Natural killer cell (primary cell): ENCODE results near the gene SALL2. TPM values are rescaled to one million over a fixed set of nuclear protein-coding genes. Genes with fewer than 3 reads are reported as not detected.

Experiments
- ATAC-seq, 3 donors: fragments of 150-1000 bp in 2 of 3; fragments of 200-7000 bp in 1 of 3; cut with Tn5 transposase; 1 replicate in 1 of 3; 2 replicates in 2 of 3; pipeline ENCODE4 v1.10.0; 2021; ENCODE audit warnings: mild to moderate bottlenecking in 2 of 3, moderate library complexity in 2 of 3
- DNase-seq, 2 donors: peaks; one replicate each; pipeline versions ENCODE4 v3.0.0 to v3.0.0-alpha.2; 2013 to 2021; ENCODE audit warnings: mixed read lengths in 1 of 2
- H3K27ac ChIP-seq: one replicate; pipeline ENCODE4 v1.5.1; 2013; ENCODE audit warnings: mild to moderate bottlenecking, low read length
- H3K27me3 ChIP-seq: one replicate; pipeline ENCODE4 v1.6.1; 2013; ENCODE audit warnings: low read length; ENCODE audit not compliant: control insufficient read depth, insufficient read depth
- H3K36me3 ChIP-seq: one replicate; pipeline ENCODE4 v1.6.1; 2013; ENCODE audit warnings: low read length; ENCODE audit not compliant: control insufficient read depth, insufficient read depth
- H3K4me1 ChIP-seq: one replicate; pipeline ENCODE4 v1.6.1; 2013; ENCODE audit warnings: low read length; ENCODE audit not compliant: control insufficient read depth, insufficient read depth
- H3K4me3 ChIP-seq: one replicate; pipeline ENCODE4 v1.5.1; 2013; ENCODE audit warnings: low read length
- H3K9me3 ChIP-seq: one replicate; pipeline ENCODE4 v1.6.1; 2013; ENCODE audit warnings: low read length; ENCODE audit not compliant: control insufficient read depth, insufficient read depth
- H3K27ac Mint-ChIP-seq, 2 donors: one replicate each; pipeline ENCODE4 v1.8.0; 2022; ENCODE audit warnings: mild to moderate bottlenecking in 2 of 2, mixed read lengths in 2 of 2, moderate library complexity in 1 of 2
- H3K27me3 Mint-ChIP-seq, 2 donors: one replicate each; pipeline ENCODE4 v1.8.0; 2022; ENCODE audit warnings: low read depth in 2 of 2, mixed read lengths in 2 of 2
- H3K36me3 Mint-ChIP-seq: one replicate; pipeline ENCODE4 v1.8.0; 2022; ENCODE audit warnings: mixed read lengths
- H3K4me1 Mint-ChIP-seq, 2 donors: one replicate each; pipeline ENCODE4 v1.8.0; 2022; ENCODE audit warnings: mixed read lengths in 2 of 2
- H3K4me3 Mint-ChIP-seq: one replicate; pipeline ENCODE4 v1.8.0; 2022; ENCODE audit warnings: mild to moderate bottlenecking, moderate library complexity, mixed read lengths
- H3K9me3 Mint-ChIP-seq, 2 donors: one replicate each; pipeline ENCODE4 v1.8.0; 2022; ENCODE audit warnings: mixed read lengths in 2 of 2
- WGBS: methylation state at CpG from one replicate; pipeline ENCODE4 v1.1.7; 2013; ENCODE audit warnings: missing lambda C conversion rate; ENCODE audit not compliant: insufficient coverage; 5-methylcytosine and 5-hydroxymethylcytosine counted together
- intact Hi-C: fragments of 100-400 bp; cut with micrococcal nuclease; formaldehyde crosslinking; loops from one replicate; pipeline ENCODE4 v1.14.2; 2022
- total RNA-seq, 4 donors: library from RNA; stranded (reverse); fragments of 120-200 nt in 1 of 4; gene quantifications; one replicate each; pipeline versions ENCODE4 v1.2.3 to v1.2.4, GENCODE V29; 2013 to 2022
- TF ChIP-seq, protein P1 (sequence below): fragments of 200-600 bp; IDR thresholded peaks from one replicate; pipeline ENCODE4 v1.8.0; 2022; ENCODE audit warnings: antibody characterized with exemption

SALL2 gene
- total RNA-seq, 3 donors from 2014 or later (not counting 1 experiment from before 2014, with no cell fraction given) = 1.6 to 2.5 (median 2.2) TPM

DNA sequence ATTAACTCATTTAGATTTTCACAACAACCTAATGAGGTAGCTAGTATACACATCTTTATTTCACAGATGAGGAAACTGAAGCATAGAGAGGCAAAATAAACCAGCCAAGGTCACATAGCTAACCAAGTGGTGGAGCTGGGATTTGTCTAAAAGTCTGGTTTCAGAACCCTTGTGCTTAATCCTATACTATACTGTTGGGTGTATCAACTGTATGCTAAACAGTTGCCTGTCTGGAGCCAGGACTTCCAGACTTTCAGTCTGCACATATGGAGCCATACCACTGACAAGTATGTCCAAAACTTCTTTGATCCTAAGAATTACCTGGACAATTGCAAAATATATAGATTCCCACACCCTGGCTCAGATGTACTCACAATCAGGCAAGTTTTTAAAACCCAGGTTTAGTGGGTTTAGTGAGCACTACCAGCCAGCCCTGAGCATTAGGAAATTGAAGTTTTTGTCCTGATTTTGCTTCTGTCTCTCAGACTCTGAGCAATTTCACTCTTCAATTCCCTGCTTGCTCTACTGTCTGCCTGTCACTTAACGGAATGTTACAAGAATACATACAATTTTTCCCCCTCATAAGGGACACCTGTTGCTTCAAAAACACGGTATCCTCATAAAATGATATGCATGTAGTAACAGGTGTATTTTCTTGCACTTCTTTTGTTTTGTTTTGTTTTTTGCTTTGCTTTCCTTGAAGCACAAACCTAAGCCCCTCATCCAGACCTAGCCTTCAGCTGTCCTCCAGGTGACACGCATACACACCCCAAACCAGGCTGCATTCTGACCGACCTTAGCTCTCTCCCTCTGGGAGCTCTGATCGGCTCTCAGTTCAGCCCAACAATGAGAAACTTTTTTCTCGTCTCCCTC, 9.6 kb upstream of the SALL2 start:
- Mint-ChIP-seq H3K27me3 (peaks cover 44 to 64% of the 10 kb centered on the region in 2 donors), H3K4me1 (peaks cover 0 to 6% of the 10 kb centered on the region in 2 donors), H3K36me3 (no peaks in the 10 kb centered on the region), H3K27ac (no peak overlapping the region), H3K4me3 (no peak overlapping the region), H3K9me3 (no peaks in the 10 kb centered on the region)
- Histone ChIP-seq H3K9me3 (no peaks in the 10 kb centered on the region), H3K4me3 (no peak overlapping the region), H3K36me3 (no peaks in the 10 kb centered on the region), H3K4me1 (no peaks in the 10 kb centered on the region), H3K27ac (no peak overlapping the region), H3K27me3 (peaks cover 25% of the 10 kb centered on the region)
- TF ChIP-seq, protein P1, sequence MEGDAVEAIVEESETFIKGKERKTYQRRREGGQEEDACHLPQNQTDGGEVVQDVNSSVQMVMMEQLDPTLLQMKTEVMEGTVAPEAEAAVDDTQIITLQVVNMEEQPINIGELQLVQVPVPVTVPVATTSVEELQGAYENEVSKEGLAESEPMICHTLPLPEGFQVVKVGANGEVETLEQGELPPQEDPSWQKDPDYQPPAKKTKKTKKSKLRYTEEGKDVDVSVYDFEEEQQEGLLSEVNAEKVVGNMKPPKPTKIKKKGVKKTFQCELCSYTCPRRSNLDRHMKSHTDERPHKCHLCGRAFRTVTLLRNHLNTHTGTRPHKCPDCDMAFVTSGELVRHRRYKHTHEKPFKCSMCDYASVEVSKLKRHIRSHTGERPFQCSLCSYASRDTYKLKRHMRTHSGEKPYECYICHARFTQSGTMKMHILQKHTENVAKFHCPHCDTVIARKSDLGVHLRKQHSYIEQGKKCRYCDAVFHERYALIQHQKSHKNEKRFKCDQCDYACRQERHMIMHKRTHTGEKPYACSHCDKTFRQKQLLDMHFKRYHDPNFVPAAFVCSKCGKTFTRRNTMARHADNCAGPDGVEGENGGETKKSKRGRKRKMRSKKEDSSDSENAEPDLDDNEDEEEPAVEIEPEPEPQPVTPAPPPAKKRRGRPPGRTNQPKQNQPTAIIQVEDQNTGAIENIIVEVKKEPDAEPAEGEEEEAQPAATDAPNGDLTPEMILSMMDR = no peak
- no peak for DNase-seq
- 75% methylated on average over 5 of the region's 6 CpGs for WGBS
- intact Hi-C loops = no loop called here
- no peak for ATAC-seq

DNA sequence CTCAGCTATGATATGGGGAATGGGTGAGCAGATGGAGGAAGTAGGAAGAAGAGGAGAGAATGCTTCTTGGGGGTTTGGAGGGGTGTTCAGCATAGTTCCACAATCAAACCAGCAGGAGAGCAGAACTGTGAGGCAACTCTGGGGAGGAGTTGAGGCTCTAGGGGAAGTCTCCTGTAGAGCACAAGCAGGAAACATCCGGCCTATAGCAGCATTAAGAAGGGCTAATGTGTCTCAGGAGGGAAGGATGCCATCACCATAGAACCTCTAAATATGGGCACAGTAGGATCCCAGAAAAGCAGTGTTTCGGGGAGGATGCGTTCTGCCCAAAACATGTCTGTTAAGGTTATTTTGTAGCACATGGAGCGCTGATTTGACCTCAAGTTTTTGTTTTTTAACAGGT, 8.4 kb upstream of the SALL2 start:
- H3K27me3 Mint-ChIP-seq = peaks cover 41 to 59% of the 10 kb centered on the region in 2 donors
- 75% methylated on average over 4 of the region's 4 CpGs for WGBS
- H3K4me1 ChIP-seq = no peaks in the 10 kb centered on the region
- DNase-seq = no peak
- no peaks in the 10 kb centered on the region for H3K36me3 Mint-ChIP-seq
- H3K4me1 Mint-ChIP-seq = peaks cover 0 to 6% of the 10 kb centered on the region in 2 donors
- intact Hi-C loops = no loop called here
- no peaks in the 10 kb centered on the region for H3K9me3 Mint-ChIP-seq
- no peak overlapping the region for H3K4me3 ChIP-seq
- TF ChIP-seq, protein P1 = no peak
- peaks cover 22% of the 10 kb centered on the region for H3K27me3 ChIP-seq
- no peaks in the 10 kb centered on the region for H3K36me3 ChIP-seq
- no peak overlapping the region for H3K27ac ChIP-seq
- no peak overlapping the region for H3K4me3 Mint-ChIP-seq
- ATAC-seq = no peak
- no peaks in the 10 kb centered on the region for H3K9me3 ChIP-seq
- no peak overlapping the region for H3K27ac Mint-ChIP-seq

DNA sequence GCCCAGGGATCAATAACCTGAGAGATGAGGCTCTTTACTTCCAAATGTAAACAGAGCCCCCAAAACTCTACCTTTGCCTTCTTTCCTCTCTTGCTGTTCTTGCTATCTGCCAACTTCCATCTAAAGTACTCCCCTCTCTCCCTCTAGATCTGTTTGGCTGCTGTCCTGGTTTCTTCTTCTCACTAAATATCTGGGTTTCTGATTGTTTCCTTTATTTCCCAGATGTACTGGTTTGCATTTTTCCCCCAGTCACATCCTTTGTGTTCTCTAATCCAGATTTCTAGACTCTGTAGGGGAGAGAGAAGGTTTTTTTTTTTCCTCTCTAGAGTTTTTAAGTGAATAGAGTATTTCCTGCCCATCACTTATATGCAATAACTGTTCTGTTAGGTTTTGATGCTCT, 7.1 kb upstream of the SALL2 start:
- H3K27ac Mint-ChIP-seq = no peak overlapping the region

More for the DNA sequence above, 7.1 kb upstream of the SALL2 start:
- Mint-ChIP-seq H3K4me3 (no peak overlapping the region), H3K27me3 (peaks cover 34 to 46% of the 10 kb centered on the region in 2 donors), H3K4me1 (peaks cover 0 to 6% of the 10 kb centered on the region in 2 donors), H3K9me3 (no peaks in the 10 kb centered on the region), H3K36me3 (no peaks in the 10 kb centered on the region)
- Histone ChIP-seq H3K4me3 (no peak overlapping the region), H3K36me3 (no peaks in the 10 kb centered on the region), H3K9me3 (no peaks in the 10 kb centered on the region), H3K27me3 (peaks cover 11% of the 10 kb centered on the region), H3K27ac (no peak overlapping the region), H3K4me1 (no peaks in the 10 kb centered on the region)
- ATAC-seq = no peak
- TF ChIP-seq, protein P1 = no peak
- intact Hi-C loops = no loop called here
- DNase-seq = no peak
